ENCODE results near the gene CAMKK1.

CAMKK1 gene

GRCh38 chr17:3867106-3867505 lies 25.7 kb downstream of the CAMKK1 start:
- DNase-seq (no peak), ATAC-seq (ENCODE audit: insufficient read depth, low read depth) (no peak)
- Histone ChIP-seq H3K4me2 (ENCODE audit: insufficient read depth, low read length) (no peak overlapping the region), H3K4me3 (ENCODE audit: low read depth in 1 of 2, low read length in 2 of 2) (no peak overlapping the region), H3K9ac (ENCODE audit: low read depth, low read length) (no peak overlapping the region), H3K36me3 (ENCODE audit: insufficient read depth, low read length) (peaks cover 3% of the 10 kb centered on the region; the same call in 1 of the 2 replicates), H3K27me3 (ENCODE audit: insufficient read depth, low read length, poor library complexity) (no peaks in the 10 kb centered on the region), H2AFZ (ENCODE audit: low read depth, low read length) (no peak overlapping the region), H3K79me2 (ENCODE audit: insufficient read depth, low read length) (no peaks in the 10 kb centered on the region), H3K27ac (ENCODE audit: low read length) (no peak overlapping the region), H4K20me1 (ENCODE audit: insufficient read depth, low read length) (no peaks in the 10 kb centered on the region; the same call in 1 of the 2 replicates), H3K9me3 (ENCODE audit: insufficient read depth, low read length, severe bottlenecking) (no peaks in the 10 kb centered on the region), H3K4me1 (ENCODE audit: insufficient read depth, low read length) (no peaks in the 10 kb centered on the region)
- TF ChIP-seq CTCF (IDR thresholded peaks at IDR 0.05; ENCODE audit: borderline replicate concordance, extremely low read depth, low read length, poor library complexity, severe bottlenecking) (no peak), EZH2 (IDR thresholded peaks at IDR 0.05; ENCODE audit: borderline replicate concordance, low read depth, low read length, severe bottlenecking) (no peak)

GRCh38 chr17:3866276-3866675 lies 26.6 kb downstream of the CAMKK1 start:
- H3K4me2 ChIP-seq (ENCODE audit: insufficient read depth, low read length), result no peak overlapping the region
- H3K27ac ChIP-seq (ENCODE audit: low read length), result no peak overlapping the region
- ATAC-seq (ENCODE audit: insufficient read depth, low read depth) (no peak), DNase-seq (no peak)
- no peaks in the 10 kb centered on the region for H3K79me2 ChIP-seq (ENCODE audit: insufficient read depth, low read length)
- TF ChIP-seq CTCF (IDR thresholded peaks at IDR 0.05; ENCODE audit: borderline replicate concordance, extremely low read depth, low read length, poor library complexity, severe bottlenecking) (no peak), EZH2 (IDR thresholded peaks at IDR 0.05; ENCODE audit: borderline replicate concordance, low read depth, low read length, severe bottlenecking) (no peak)
- no peaks in the 10 kb centered on the region for H3K36me3 ChIP-seq (ENCODE audit: insufficient read depth, low read length)
- no peak overlapping the region for H3K4me3 ChIP-seq (ENCODE audit: low read depth in 1 of 2, low read length in 2 of 2)
- H4K20me1 ChIP-seq (ENCODE audit: insufficient read depth, low read length), result no peaks in the 10 kb centered on the region; the same call in 1 of the 2 replicates
- H3K9ac ChIP-seq (ENCODE audit: low read depth, low read length), result no peak overlapping the region
- H3K27me3 ChIP-seq (ENCODE audit: insufficient read depth, low read length, poor library complexity), result no peaks in the 10 kb centered on the region
- no peaks in the 10 kb centered on the region for H3K9me3 ChIP-seq (ENCODE audit: insufficient read depth, low read length, severe bottlenecking)
- H2AFZ ChIP-seq (ENCODE audit: low read depth, low read length), result no peak overlapping the region
- no peaks in the 10 kb centered on the region for H3K4me1 ChIP-seq (ENCODE audit: insufficient read depth, low read length)

GRCh38 chr17:3865176-3865575 lies 27.7 kb downstream of the CAMKK1 start:
- DNase-seq (no peak), ATAC-seq (ENCODE audit: insufficient read depth, low read depth) (no peak; the same call in 2 of the 3 replicates)
- no peak overlapping the region for H3K9ac ChIP-seq (ENCODE audit: low read depth, low read length)

More at GRCh38 chr17:3865176-3865575, 27.7 kb downstream of the CAMKK1 start:
- Histone ChIP-seq H3K79me2 (ENCODE audit: insufficient read depth, low read length) (no peaks in the 10 kb centered on the region), H3K4me1 (ENCODE audit: insufficient read depth, low read length) (no peaks in the 10 kb centered on the region), H3K4me2 (ENCODE audit: insufficient read depth, low read length) (no peak overlapping the region), H2AFZ (ENCODE audit: low read depth, low read length) (no peak overlapping the region), H3K36me3 (ENCODE audit: insufficient read depth, low read length) (peaks cover 3% of the 10 kb centered on the region; the same call in 1 of the 2 replicates), H3K4me3 (ENCODE audit: low read depth in 1 of 2, low read length in 2 of 2) (no peak overlapping the region), H3K27ac (ENCODE audit: low read length) (no peak overlapping the region), H3K9me3 (ENCODE audit: insufficient read depth, low read length, severe bottlenecking) (no peaks in the 10 kb centered on the region), H3K27me3 (ENCODE audit: insufficient read depth, low read length, poor library complexity) (no peaks in the 10 kb centered on the region), H4K20me1 (ENCODE audit: insufficient read depth, low read length) (no peaks in the 10 kb centered on the region; the same call in 1 of the 2 replicates)
- no peak for TF ChIP-seq EZH2 (IDR thresholded peaks at IDR 0.05; ENCODE audit: borderline replicate concordance, low read depth, low read length, severe bottlenecking)
- no peak for TF ChIP-seq CTCF (IDR thresholded peaks at IDR 0.05; ENCODE audit: borderline replicate concordance, extremely low read depth, low read length, poor library complexity, severe bottlenecking)

Data from DND-41 (cell line).